ENCODE results near the gene NLGN1.
"Not testable (repeated sequence)": the region's sequence is repeated elsewhere in the genome, so short reads cannot be mapped to it uniquely, and the experiment has no call there.

NLGN1 gene

GRCh38 chr3:174220775-174221554 is 823.4 kb downstream of the NLGN1 start:
- no peak for DNase-seq (ENCODE audit: low read depth)

GRCh38 chr3:174223042-174223441 is 825.5 kb downstream of the NLGN1 start:
- DNase-seq (ENCODE audit: low read depth): no peak

GRCh38 chr3:174223626-174224025 is 826.1 kb downstream of the NLGN1 start:
- no peak for DNase-seq (ENCODE audit: low read depth)

GRCh38 chr3:174229916-174230315 is 832.4 kb downstream of the NLGN1 start:
- DNase-seq (ENCODE audit: low read depth): no peak

GRCh38 chr3:174232028-174232657 is 834.6 kb downstream of the NLGN1 start:
- not testable (repeated sequence) for DNase-seq (ENCODE audit: low read depth)

GRCh38 chr3:174232658-174233429 is 835.3 kb downstream of the NLGN1 start:
- no peak for DNase-seq (ENCODE audit: low read depth)

GRCh38 chr3:174233511-174233910 is 836.0 kb downstream of the NLGN1 start:
- no peak for DNase-seq (ENCODE audit: low read depth)

GRCh38 chr3:174242311-174243041 is 844.9 kb downstream of the NLGN1 start:
- no peak for DNase-seq (ENCODE audit: low read depth)

- DNase-seq (ENCODE audit: low read depth): no peak
Measured at GRCh38 chr3:174243171-174243570, 845.6 kb downstream of the NLGN1 start.

GRCh38 chr3:174247687-174248152 is 850.2 kb downstream of the NLGN1 start:
- DNase-seq (ENCODE audit: low read depth): no peak

GRCh38 chr3:174251681-174252080 is 854.1 kb downstream of the NLGN1 start:
- DNase-seq (ENCODE audit: low read depth): no peak

- DNase-seq (ENCODE audit: low read depth): no peak
Measured at GRCh38 chr3:174253196-174253823, 855.8 kb downstream of the NLGN1 start.

- no peak for DNase-seq (ENCODE audit: low read depth)
Measured at GRCh38 chr3:174253940-174254339, 856.4 kb downstream of the NLGN1 start.

GRCh38 chr3:174255454-174255853 is 857.9 kb downstream of the NLGN1 start:
- no peak for DNase-seq (ENCODE audit: low read depth)

GRCh38 chr3:174266476-174266875 is 868.9 kb downstream of the NLGN1 start:
- no peak for DNase-seq (ENCODE audit: low read depth)

GRCh38 chr3:174268061-174268460 is 870.5 kb downstream of the NLGN1 start:
- no peak for DNase-seq (ENCODE audit: low read depth)

GRCh38 chr3:174268586-174268985 is 871.0 kb downstream of the NLGN1 start:
- no peak for DNase-seq (ENCODE audit: low read depth)

- DNase-seq (ENCODE audit: low read depth): no peak
Measured at GRCh38 chr3:174270841-174271240, 873.3 kb downstream of the NLGN1 start.

GRCh38 chr3:174275336-174275735 is 877.8 kb downstream of the NLGN1 start:
- no peak for DNase-seq (ENCODE audit: low read depth)

GRCh38 chr3:174276826-174277225 is 879.3 kb downstream of the NLGN1 start:
- no peak for DNase-seq (ENCODE audit: low read depth)

- no peak for DNase-seq (ENCODE audit: low read depth)
Measured at GRCh38 chr3:174278094-174278493, 880.5 kb downstream of the NLGN1 start.

- DNase-seq (ENCODE audit: low read depth): no peak
Measured at GRCh38 chr3:174280186-174280585, 882.6 kb downstream of the NLGN1 start.
